HG02623 (cell line): ENCODE measurements around the gene MYZAP.

Source experiments
- ATAC-seq: cut with Tn5 transposase; IDR thresholded peaks from one replicate; pipeline ENCODE4 v1.9.1; 2021; ENCODE audit warnings: moderate library complexity; ENCODE audit not compliant: unreplicated experiment

Gene MYZAP

DNA sequence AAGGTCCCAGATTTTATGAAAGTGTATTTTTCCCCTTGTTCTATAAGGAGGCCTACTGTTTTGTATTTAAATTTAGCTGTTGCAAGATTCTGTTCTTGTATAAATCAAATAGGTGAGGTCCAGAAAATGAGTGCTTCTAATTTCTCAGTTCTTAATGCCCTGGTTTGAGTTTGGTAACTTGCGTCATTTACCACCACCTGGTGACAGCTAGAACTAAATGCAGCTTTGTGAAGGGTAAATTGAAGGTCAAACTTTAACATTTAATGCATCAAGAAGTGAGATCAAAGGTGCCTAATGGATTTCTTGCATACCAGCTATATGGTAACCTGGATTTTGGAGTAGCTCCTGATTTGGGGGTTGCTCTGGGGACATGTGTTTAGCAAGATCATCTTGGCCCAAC lies 64.1 kb downstream of the MYZAP start:
- ATAC-seq, result no peak

DNA sequence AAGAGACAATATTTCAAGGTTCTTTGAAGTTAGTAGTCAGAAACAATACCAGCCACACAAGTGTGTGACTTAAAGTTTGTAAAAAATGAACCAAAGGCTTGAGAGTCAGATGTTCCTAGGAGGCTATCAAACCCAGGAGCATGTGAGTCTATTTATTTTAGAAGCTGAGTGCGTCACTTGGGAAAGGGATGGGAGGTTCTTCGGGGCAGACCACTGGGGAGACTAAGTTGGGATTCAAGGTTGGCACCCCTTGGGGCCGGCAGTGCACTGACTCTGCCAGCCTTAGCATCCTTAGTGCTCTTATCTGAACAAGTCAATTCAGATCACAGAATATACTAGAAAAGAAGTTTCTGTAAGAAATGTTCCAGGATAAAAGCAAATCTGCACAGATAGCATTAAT lies 64.7 kb downstream of the MYZAP start:
- ATAC-seq, result no peak

DNA sequence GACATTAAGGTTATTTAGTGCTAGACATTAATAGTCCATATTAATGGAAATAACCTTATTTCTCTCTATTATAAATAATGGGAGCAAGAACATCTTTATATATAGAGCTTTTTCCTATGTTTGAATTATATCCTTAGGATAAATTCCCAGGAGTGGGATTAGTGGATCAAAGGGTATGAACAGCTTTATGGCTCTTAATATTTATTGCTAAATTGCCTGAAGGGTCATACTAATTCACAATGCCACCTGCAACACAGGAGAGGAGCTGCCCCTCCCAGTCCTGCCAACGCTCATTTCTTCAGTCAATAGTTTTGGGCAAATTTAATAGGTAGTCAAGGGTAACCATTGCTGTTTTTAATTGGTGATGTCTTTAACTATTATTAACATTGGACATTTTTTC lies 65.9 kb downstream of the MYZAP start:
- no peak for ATAC-seq

GRCh38 chr15:57662091-57662744 lies 70.5 kb downstream of the MYZAP start:
- ATAC-seq, result no peak

DNA sequence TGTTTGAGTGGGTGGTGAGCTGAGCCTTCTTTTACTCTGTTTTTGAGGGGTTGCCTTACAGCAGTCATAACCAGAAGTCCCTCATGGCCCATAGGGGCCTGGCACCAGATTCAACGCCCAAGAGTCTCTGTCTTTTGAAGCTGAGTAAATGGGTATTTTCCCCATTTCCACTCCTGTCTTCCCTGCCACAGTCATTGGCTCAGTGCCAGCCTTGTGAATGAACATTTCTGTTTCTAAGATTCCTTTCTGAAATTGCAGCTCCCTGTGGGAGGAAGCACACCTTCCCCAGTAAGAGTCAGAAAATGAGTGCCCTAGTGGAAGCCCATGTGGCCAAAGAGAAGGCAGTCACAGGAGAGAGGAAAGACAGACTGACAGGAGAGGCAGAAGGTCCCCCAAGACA lies 71.1 kb downstream of the MYZAP start:
- ATAC-seq, result no peak

GRCh38 chr15:57663262-57663661 lies 71.6 kb downstream of the MYZAP start:
- no peak for ATAC-seq

DNA sequence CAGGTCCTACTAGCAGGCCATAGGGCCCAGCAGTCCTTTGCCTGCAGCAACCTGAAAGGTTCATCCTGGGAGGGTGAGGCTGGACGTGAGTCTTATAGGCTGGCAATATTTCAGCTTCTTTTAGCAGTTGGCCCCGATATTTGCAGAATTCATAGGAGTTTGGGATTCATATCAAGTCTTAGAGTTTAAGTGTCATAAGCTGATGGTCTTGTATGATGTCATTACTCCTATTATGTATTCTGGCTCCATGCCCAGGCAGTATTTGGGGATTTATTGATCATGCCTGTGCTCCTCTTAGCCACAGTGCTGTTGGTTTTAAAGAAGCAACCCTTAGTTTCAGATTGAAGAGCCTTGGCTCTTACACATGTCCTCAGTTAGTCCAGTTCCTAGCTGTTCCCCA lies 73.5 kb downstream of the MYZAP start:
- ATAC-seq, result no peak

- ATAC-seq, result no peak
Measured at GRCh38 chr15:57665939-57666338, 74.2 kb downstream of the MYZAP start.

DNA sequence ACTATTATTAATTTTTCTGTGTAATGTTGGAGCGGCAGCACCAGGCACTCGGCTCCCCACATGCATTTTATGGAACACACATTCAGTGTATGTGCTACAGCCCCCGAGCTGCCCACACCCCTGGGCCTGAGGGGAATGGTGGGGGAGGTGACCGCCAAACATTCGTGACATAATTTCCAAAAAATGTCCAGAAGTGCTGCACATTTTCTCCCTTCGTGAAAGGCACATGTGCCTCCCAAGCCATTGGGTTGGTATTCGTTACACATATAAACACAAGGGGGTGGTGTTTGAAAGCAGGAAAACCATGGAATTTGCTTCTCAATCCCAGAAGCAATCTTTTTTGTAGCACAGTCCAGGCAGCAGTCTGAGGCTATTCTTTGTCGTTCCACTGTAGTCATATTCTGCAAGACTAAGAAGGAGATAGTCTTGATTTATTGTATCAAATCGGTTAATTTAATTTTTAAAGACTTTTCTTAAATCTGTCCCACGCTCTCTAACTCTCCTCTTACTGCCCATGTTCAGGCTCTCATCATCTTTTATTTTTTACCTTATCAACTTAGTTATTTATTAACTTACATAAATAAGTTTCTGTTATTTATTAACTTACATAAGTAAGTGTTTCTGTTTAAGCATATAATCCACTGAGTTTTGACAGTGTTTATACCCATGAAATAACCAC lies 75.6 kb downstream of the MYZAP start:
- ATAC-seq, result no peak

DNA sequence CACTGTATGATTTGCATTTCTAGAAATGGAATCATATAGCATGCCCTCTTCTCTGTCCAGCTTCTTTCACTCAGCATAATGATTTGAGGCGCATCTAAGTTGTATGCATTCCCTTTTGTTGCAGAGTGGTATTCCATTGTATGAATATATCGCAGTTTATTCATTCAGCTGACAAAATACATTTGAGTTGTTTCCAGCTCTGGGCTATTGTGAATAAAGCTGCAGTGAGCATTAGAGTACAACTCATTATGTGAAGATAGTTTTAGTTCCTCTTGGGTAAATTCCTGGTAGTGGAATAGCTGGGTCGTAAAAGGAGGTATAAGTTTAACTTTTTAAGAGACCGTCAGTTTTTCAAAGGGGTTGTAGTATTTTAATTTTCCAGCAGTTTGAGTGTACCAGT lies 76.3 kb downstream of the MYZAP start:
- ATAC-seq, result no peak

GRCh38 chr15:57671636-57672035 lies 79.9 kb downstream of the MYZAP start:
- ATAC-seq, result no peak

- ATAC-seq, result no peak
Measured at GRCh38 chr15:57675481-57676181, 83.9 kb downstream of the MYZAP start.

DNA sequence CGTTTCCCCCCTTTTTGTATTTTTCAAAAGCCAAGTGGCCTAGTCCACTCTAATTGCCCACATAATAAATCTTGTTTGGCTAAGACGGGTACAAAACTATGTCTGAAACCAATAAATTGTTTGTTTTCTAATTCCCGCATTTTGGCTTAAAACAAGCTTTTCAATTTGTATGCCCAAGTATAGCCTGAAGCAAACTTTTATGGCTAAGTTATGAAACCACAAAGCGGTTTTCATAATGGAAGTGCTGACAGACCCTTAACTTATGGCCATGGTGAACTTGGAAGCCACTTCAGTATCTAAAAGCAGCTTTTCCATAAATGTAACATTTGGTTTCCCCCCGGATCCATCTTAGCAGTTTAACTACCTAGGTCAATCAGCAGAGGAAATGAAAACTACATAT lies 84.9 kb downstream of the MYZAP start:
- no peak for ATAC-seq

- no peak for ATAC-seq
Measured at GRCh38 chr15:57677204-57677603, 85.5 kb downstream of the MYZAP start.

DNA sequence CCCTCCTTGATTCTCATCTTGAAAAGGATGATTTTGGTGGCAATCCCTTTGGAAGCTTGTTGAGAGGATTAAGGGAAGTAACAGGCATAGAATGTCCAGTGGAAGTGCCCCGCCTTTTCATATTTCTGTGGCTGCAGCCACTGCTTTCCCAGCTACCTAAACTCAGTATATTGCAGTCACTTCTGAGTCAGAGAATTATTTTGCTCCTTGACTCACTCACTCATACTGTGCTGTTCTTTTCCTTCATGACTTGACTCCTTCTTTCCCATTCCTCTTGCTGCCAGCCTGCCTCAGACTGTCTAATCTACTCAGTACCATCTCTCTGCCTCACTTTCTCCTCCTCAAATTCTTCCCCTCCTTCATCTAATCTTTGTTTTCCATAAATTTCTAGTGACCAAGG lies 88.3 kb downstream of the MYZAP start:
- ATAC-seq, result no peak

DNA sequence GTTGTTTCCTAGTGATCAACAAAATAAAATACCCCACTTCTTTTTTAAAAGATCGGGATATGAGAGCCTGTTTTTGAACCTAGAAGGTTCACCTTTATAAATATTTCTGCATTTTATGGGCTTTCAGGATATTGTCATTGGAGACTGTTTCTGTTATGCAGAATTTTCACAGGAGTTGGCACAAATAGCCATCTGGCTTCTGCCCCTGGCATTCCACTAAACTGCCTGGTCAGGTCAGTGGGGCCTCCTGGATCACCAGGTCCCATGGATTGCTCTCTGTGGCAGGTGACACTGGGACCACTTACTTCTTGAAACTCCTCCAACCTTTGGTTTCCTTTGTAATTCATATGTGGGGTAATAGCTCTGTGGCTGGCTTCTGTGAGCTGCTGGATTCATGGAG lies 89.3 kb downstream of the MYZAP start:
- ATAC-seq, result no peak

GRCh38 chr15:57683481-57683880 lies 91.8 kb downstream of the MYZAP start:
- no peak for ATAC-seq

GRCh38 chr15:57684491-57685151 lies 92.9 kb downstream of the MYZAP start:
- ATAC-seq, result no peak

GRCh38 chr15:57685306-57686095 lies 93.8 kb downstream of the MYZAP start:
- ATAC-seq, result no peak

DNA sequence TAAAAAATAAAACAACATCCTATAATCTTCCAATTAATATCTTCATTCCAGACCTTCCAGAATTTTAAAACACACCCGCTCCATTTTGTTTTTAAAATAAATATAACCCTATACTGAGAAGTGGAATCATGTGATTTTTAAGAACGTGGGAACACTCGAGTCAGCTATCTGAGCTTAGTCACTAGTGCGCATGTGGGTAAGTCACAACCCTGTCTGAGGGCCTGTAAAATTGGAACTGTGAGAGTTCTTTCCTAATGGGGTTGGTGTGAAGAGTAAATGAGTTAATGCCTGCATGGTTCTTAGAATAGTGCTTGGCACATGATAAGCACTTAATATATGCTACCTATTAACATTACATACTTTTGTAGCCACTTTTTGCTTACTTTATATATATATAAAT lies 95.0 kb downstream of the MYZAP start:
- ATAC-seq, result no peak

- ATAC-seq, result no peak
Measured at GRCh38 chr15:57690341-57690966, 98.8 kb downstream of the MYZAP start.
